GM18508 (cell line): ENCODE results near the gene KCNJ11.

Experiments used
- ATAC-seq: cut with Tn5 transposase; IDR thresholded peaks from one replicate; pipeline ENCODE4 v1.9.1; 2021; ENCODE audit warnings: moderate number of reproducible peaks; ENCODE audit not compliant: insufficient read depth, unreplicated experiment

KCNJ11 gene

GRCh38 chr11:17393472-17393871 lies 5.0 kb upstream of the KCNJ11 start:
- ATAC-seq, result no peak

GRCh38 chr11:17392872-17393271 lies 4.4 kb upstream of the KCNJ11 start:
- no peak for ATAC-seq

DNA sequence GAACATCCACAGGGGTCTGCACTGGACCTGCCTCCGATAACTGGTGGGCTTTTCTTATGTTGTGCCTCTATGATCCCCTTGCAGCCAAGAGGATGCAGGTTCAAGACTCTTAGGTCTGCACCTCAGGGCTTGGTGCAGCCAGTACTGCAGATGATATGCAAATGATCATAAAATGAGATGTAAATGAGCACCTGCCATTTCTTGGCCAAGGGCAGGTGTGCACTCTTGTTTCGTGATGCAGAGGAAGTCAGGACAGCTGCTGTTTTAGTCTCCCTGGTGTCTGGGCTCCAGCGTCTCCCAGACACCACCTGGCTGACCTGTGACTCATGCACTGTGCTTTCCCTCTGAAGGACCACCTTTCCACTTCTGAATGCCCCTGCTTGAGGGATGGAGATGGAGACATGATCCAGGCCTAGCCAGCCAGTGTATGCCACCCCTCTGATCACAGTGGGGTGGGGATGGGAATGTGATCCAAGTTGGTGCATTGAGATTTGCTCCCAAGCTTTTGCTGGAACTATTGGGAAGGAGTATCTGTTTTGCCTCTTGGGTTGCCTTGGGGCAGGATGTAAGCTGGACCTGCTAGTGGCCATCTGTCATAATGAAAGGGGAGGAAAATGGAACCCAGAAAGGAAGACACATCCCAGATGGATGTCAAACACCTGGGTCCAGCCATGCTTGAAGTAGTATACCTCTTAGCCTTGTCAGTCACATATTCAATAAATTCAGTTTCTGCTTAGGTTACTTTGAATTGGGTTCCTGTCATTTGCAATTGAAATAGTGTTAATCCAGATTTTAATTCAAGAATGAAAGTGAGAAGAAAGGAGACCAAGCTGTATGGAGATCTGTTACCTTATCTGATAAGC lies 3.3 kb upstream of the KCNJ11 start:
- no peak for ATAC-seq

DNA sequence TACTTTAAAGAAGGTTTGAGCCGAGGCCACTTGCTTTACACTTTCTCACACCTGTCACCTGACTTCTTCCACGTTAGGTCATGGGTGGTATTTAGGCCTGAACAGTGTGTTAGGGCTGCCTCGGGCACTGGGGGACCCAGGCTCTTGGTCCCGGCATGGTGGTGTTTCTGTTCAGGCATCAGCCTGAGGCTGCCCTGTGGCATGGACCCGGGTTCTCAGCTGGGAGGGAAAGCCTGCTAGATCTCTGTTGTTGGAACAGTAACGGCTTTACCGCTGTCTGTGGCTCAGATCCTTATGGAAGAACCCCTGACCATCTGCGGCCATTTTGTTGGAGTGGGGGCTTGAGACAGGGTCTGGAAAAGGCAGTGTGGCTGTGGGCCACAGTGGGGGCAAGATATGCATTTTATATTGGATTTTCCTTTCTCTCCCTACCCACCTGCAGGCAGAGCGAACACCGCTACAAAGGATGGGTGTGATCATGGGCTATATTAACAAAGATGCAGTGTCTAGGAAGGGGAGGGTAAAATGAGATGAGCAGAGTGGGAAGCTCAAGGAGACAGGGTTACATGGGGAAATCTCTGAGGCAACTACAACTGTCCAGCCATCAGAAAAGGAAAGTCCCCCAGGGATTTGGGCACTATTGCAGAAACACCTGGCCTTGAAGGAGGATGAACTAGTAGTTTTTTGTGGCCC lies 1.6 kb upstream of the KCNJ11 start:
- no peak for ATAC-seq

DNA sequence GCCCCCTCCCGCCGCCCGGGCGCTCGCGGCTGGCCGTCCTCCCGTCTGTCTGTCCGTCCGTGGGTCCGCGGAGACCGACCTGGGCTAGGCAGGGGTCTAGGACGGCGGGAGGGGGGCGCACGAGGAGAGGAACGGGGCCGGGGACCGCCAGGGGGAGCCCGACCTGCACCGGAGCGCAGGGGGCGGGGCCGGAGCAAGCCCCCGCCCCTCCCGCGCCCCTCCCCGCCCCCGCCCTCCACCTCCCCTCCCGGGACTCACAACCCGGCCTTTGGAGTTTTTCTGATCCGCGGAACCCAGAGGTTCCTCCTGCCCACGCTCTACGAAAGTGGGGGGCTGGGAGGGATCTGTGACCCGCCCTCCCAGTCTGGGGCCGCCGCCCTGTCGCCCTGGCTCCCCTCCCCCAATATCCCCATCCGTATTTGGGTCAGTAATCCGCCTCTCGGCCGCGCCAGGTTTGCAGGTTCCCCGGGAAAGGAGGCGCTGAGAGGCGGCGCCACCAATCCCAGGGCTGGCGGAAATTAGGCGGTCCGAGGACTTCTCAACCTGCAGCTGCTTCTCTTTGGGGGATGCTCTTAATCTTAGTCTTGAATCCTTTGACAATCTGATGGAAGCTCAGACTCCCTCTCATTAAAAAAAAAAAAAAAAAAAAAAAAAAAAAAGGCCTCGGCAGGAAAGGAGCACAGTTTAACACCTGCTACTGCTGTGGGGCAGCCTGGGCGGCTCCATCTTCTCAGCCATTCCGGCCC lies 925 bp upstream of the KCNJ11 start:
- no peak for ATAC-seq

- ATAC-seq, result no peak
Observed at GRCh38 chr11:17387811-17388210, 648 bp downstream of the KCNJ11 start.

- ATAC-seq, result no peak
Observed at GRCh38 chr11:17387254-17387653, 1.2 kb downstream of the KCNJ11 start.

GRCh38 chr11:17386331-17387084 lies 2.0 kb downstream of the KCNJ11 start:
- ATAC-seq, result no peak

DNA sequence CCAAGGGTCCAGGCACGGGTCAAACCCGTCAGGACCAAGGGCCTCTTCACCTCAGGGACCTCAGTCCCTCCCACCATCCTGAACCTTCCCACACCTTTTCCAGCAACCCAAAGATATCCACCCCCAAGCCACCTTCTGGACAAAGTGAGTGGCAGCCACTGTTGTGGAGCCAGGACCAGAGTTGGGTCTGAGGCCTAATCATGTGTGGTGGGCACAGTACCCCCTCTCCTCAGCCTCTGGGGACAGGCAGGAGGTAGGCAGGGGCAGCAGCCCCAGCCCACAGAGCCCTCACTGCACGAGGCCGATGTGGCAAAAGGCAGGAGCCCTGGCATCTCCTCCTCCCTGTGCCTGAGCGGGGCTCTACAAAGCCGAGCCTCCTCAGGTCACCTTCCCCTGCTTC lies 2.5 kb downstream of the KCNJ11 start:
- ATAC-seq, result no peak

DNA sequence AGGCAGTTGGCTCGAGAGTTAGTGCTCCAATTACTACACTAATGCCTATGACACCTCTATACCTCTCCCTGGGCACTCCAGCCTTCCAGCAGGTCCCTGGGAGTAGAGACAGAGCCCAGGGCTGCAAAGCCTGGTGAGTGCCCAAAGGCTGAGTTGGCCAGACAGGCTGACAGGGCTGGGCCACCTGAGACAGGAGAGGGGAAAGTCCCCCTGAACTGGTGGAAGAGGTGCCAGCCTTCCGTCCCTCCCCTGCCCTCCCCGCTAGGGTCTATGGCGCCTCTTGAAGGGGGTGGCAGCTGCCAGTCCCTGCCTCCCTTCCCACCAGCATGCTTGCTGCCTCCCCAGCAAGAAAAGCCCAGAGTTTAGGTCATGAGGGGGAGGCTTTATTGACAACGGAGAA lies 3.0 kb downstream of the KCNJ11 start:
- no peak for ATAC-seq

- no peak for ATAC-seq
Observed at GRCh38 chr11:17384002-17384511, 4.4 kb downstream of the KCNJ11 start.

GRCh38 chr11:17383461-17383860 lies 5.0 kb downstream of the KCNJ11 start:
- ATAC-seq, result no peak

DNA sequence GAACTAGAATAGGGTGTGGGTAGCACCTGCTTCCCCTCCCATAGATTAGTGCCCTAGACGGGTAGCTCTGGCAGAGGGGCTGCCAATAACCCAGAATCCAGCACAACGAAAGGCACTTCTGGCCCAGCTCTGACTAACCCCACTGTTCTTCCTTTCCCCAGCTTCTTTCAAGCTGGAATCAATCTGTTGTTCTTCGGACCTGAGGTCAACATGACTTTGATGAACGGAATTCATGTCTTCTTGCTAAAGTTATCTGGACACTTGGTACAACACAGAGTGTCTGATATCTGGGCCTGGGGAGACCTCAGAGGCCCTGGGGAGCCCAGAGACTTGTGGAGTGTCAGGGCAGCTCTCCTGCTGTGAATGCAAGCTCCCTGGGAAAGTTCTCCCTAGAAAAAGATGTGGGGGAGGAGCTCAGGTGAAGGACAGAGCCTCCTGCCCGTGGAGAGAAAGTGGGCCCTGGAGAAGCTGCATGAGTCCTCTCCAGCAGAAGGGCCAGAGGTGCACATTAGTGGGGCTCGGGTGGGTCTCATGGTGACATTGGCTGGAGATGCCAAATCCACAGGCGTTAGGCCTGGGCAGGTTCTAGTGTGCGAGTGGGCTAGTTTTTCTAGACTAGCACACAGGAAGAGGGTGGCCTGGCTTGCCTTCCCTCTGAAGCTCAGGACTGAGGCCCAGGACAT lies 6.3 kb downstream of the KCNJ11 start:
- ATAC-seq, result no peak

DNA sequence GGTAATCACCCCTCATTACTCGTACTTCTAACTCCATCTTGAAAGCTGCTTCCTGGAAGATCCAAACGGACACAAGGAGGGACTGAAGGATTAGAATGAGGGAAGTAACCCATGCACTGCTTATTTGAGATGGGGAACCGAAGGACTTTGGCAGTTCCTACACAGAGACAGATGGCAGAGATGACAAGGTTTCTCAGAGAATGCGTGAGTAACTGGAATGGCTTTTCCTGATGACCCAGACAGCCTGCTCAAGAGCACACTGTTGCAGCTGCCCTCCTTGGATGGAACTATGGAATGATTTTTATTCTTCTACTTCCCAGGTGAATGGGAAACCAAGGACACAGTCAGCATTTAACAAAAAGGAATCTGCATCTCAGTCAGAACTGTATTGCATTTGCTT lies 7.3 kb downstream of the KCNJ11 start:
- no peak for ATAC-seq

DNA sequence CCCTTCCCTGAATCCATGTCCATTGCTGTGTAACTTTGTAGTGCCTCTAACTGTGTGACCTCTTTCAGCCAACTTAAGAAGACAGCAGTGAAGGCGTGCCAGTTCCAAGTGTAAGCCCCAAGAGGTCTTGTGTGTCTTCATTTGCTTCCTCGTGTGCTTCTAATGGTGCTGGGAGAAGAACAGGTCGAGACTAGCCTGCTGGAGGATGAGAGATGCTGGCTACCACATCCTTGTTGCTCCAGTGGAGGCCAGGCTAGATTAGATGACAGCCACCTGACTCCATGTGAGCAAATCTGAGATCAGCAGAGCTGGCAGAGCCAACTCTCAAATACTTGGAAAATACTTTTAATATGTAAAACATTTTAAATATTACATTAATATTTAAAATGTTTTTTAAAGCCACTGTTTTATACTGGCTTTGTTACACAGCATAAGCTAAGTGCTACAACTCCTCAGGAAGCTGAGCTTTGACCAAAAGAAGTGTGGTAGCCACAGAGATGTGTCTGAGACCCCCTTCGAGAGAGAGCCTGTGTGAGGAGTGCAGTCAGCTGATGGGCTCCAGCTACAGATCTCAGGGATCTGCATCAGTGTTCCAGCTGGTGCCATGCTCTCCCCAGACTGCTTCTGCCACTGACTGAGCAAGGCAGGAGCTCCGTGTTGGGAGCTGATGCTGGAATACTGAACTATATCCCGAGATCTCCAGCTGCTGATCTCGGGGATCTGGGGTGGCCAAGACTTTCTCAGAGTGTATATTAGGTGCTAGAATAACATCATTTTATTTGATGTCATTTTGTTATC lies 8.9 kb downstream of the KCNJ11 start:
- no peak for ATAC-seq

GRCh38 chr11:17378655-17379054 lies 9.8 kb downstream of the KCNJ11 start:
- ATAC-seq, result no peak

DNA sequence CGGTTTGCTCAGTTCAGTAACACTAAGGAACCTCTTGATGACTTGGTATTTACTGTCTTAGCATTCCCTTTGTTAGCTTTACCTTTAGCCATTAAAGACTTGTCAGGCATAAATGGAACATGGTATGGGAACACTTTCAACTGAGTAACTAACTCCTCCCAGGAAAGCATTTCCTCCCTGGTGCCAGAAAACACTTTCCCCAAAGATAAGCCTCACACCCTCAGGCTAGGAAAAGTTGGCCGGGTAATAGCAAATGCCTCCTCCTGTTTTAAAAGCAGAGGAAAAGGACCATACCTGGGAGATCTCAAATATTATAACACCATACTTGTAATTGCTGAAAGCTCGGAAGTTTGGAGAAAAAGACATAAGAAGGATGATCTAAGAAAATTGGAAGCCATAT lies 12.0 kb downstream of the KCNJ11 start:
- ATAC-seq, result no peak

- ATAC-seq, result no peak
Observed at GRCh38 chr11:17375547-17375946, 12.9 kb downstream of the KCNJ11 start.

DNA sequence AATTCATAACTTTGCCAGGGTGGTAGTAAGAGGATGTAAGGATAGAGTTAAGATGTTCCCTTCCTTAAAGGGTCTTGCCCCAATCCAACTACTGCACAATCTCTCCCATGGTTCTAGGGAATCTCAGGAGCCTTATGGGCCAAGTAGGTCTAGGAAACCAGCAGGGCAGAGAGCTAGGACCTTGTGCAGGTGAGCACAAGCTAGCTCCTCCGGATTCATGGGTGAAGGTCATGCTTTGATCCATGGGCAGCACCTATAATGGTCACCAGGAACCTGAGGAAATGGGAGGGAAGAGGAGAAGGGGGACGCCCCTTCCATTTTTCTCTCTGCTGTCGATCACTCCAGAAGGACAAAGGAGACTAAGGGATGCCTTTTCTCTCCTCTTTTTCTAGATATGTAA lies 16.8 kb downstream of the KCNJ11 start:
- no peak for ATAC-seq
